GM15510 (cell line): ENCODE data around the gene STUM.

Experiments
- POLR2A ChIP-seq: IDR thresholded peaks from 3 replicates; pipeline ENCODE4 v1.6.1; 2011; ENCODE audit warnings: borderline replicate concordance; ENCODE audit not compliant: insufficient read length; ENCODE audit errors: extremely low read depth

STUM gene

GRCh38 chr1:226548256-226549093, at the start of gene STUM:
Gene STUM, plus strand, starts transcription at chr1:226548764. Its CDS starts 141 bp downstream, at chr1:226548905.
- no peak for TF ChIP-seq POLR2A

DNA sequence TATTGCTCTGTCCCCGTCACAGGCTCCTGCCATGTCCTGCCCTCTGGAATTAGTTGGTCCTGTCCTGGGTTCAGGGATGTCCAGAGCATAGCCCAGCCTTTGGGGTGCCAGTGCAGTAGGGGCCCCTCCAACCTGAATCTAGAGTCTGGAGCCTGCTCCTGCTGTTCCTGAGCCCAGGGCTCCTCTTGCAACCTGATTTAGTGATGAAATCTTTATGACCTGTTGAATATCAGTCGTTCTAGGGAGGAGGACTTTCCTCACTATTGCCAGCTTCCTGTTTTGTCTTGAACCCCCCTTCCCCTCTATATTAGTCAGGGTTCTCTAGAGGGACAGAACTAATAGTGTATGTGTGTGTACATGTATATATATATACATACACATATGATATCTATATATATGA, 42.5 kb upstream of the STUM start:
- no peak for TF ChIP-seq POLR2A

- TF ChIP-seq POLR2A, result no peak
These were observed 41.6 kb upstream of the STUM start for GRCh38 chr1:226506921-226507320.

DNA sequence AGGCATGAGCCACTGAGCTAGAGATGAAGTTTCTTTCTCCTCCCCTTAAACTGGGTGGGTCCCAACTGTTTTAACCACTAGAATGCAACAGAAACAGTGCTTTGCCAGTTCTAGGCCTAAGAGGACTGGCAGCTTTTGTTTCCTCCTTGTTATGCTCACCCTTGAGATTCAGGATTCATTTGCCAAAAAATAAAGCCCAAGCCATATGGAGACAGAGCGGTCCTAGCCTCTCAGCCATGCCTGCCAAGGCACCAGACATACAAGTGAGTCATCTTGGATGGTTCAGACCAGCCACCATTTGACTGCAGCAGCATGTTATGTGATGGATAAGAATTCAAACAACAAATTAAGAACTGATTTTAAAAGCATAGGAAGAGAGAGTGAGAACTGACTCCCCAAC, 38.1 kb upstream of the STUM start:
- no peak for TF ChIP-seq POLR2A

- TF ChIP-seq POLR2A, result no peak
These were observed 37.3 kb upstream of the STUM start for GRCh38 chr1:226511296-226511695.

GRCh38 chr1:226512076-226512728, 36.4 kb upstream of the STUM start:
- no peak for TF ChIP-seq POLR2A

- TF ChIP-seq POLR2A, result no peak
These were observed 30.2 kb upstream of the STUM start for GRCh38 chr1:226518375-226518774.

GRCh38 chr1:226519135-226519534, 29.4 kb upstream of the STUM start:
- TF ChIP-seq POLR2A, result no peak

- no peak for TF ChIP-seq POLR2A
These were observed 28.6 kb upstream of the STUM start for GRCh38 chr1:226519716-226520598.

DNA sequence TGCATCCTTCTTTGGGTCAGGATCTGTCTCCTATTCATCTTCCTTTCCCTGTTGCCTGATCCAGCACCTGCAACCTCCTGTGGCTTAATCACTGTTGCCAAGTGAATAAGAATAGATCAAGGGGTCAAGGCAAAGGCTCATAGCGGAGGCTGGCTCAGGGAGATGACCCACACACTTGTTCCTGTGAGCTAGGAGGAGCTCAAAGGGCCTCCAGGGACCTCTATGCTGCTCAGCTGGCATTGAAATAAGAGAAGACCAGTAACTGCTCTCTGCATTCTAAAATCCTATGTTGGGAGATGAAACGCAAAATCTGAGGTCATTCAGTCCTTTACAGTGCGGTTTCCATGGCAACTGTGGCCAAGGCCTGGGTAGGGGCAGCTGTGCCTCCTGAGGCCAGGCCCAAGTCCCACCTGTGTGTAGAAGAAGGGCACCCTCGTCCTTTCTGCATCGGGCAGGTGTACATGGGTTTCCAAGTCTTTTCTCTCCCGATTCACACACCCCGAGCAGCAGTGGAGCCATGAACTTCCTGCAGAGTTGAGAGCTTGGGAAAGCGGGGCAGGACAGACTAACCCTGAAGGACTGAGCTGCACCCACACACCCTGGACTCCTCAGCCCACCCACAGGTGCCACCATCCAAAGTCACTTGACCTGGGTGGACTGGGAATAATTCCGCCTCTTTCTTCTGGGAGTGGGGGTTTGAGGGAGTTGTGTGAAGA, 27.8 kb upstream of the STUM start:
- no peak for TF ChIP-seq POLR2A

DNA sequence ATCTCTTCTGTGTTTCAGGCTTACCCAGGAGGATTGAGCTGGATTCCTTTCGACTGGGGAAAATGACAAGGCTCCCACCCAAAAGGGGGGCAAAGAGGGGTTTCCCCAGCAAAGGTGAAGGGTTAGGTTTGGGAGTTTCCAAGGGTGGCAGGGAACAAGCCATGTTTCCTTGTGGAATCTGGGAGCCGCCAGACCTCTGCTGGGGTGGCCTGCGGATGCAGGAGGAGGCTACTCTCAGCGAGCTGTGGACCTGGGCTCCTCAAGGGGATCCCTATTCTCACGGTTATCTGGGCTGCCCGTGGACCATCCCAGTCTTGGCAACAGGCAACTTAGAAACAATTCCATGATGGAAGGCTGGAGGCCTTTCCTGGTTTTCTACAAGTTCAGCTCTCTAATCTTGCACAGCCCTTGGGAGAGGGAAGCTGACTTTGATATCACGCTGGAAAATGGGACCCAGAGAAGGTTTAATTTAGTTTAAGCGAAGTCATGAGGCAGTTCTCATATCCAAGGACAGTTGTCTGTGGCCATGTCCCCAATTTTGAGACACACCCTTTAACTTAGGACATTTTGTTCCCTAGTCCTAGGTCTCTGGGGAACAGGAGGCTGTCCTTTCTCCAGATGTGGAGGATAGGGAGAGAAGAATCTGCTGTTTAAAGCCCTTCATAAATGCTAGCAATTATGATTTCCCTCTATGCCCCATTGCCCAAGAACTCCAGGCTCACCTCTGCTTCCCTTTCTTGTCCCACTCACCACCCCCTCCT, 24.7 kb upstream of the STUM start:
- no peak for TF ChIP-seq POLR2A

GRCh38 chr1:226524547-226524946, 24.0 kb upstream of the STUM start:
- no peak for TF ChIP-seq POLR2A

- TF ChIP-seq POLR2A, result no peak
These were observed 22.8 kb upstream of the STUM start for GRCh38 chr1:226525750-226526149.

DNA sequence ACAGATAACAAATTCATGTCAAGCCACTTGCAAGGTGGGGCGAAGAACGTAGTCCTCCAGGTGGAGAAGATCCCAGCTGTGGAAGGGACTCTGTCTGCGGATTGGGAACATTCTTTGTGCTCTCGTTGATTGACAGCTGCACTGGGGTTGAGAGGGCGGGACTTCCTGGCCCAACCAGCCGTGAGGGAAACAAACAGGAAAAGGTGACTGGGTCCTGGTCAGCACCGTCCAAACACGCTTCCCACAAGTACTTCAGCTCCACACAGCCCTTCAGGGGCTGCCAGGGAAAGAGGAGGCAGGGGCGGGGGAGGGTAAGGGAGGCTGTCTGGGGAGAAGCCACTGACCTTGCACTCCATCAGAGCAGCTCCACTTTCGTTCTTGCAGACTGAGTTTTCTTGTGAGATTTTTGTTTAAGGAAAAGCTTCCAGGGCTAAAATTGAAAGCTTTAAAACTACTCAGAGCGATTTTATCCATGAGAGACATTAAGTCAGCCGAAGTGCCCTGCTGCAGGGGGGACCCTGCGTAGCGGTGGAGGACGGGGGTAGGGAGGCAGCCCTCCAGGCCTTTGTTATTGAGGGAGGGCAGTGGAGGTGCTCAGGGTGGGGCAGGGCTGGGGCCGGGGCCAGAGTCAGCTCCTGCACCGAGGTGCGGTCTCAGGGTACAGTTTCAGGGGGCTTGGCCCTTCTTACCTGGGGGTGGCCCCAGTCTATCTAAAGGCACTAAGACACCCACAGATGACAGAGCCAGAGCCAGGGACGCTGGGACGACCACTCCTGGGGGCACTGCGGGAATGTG, 21.6 kb upstream of the STUM start:
- TF ChIP-seq POLR2A, result no peak

DNA sequence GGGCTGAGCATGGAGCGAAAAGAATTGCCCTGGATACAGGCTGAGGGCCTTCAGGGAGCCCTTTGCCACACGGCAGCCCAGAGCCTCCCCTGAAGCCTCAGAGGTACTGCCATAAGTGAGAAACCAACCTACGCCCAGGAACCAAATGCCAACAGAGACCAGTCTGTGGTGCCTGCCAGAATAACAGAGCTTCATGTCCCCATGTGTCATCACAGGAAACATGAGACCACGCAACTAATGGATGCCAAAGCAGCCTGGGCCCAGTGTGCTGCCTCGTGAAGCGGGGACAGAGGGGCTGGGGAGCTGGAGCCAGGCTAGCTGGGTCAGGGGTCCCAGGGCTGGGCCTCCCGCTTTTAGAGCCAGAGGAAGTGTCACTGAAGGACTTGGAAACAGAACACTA, 18.7 kb upstream of the STUM start:
- no peak for TF ChIP-seq POLR2A
